Measurements from ENCODE around the gene DPYD. TPM values are rescaled to one million over a fixed set of nuclear protein-coding genes. Genes with fewer than 3 reads are reported as not detected.
"Not testable (repeated sequence)": the region's sequence is repeated elsewhere in the genome, so short reads cannot be mapped to it uniquely, and the experiment has no call there.

DPYD gene
- polyA plus RNA-seq, 1 of the 3 experiments (the other 2 are of a cell fraction) = 23.0 TPM

GRCh38 chr1:97243973-97244560, 676.8 kb downstream of the DPYD start (continued):
- peak; percentile 69 for TF ChIP-seq CTCF (IDR thresholded peaks at IDR 0.05)
- no peak for TF ChIP-seq CHD2 (IDR thresholded peaks at IDR 0.05; ENCODE audit: low read length, partially characterized antibody)
- no peak for TF ChIP-seq EZH2phosphoT487 (IDR thresholded peaks at IDR 0.05; ENCODE audit: borderline replicate concordance, low read depth)
- no peak for TF ChIP-seq RXRA (IDR thresholded peaks at IDR 0.05; ENCODE audit: borderline replicate concordance, low read depth)
- no peak for TF ChIP-seq SIN3A (IDR thresholded peaks at IDR 0.05; ENCODE audit: borderline replicate concordance, low read depth, low read length)

GRCh38 chr1:97238816-97239215, 682.0 kb downstream of the DPYD start:
- Histone ChIP-seq H2AFZ (ENCODE audit: low read depth) (no peak overlapping the region), H3K9me3 (no peaks in the 10 kb centered on the region), H3K9me2 (no peaks in the 10 kb centered on the region), H3K27ac (ENCODE audit: low read depth in 2 of 2, low read length in 1 of 2) (no peak overlapping the region), H3K4me2 (no peak overlapping the region), H3K9ac (no peak overlapping the region), H3F3A (replicated peaks; ENCODE audit: insufficient read depth) (peaks cover 5% of the 10 kb centered on the region), H3K79me2 (ENCODE audit: insufficient read depth) (no peaks in the 10 kb centered on the region), H3K36me3 (replicated peaks in 1 of 2; ENCODE audit: control insufficient read depth in 1 of 2, insufficient read depth in 2 of 2, low read length in 1 of 2) (peaks cover 2 to 7% of the 10 kb centered on the region in 2 experiments), H4K20me1 (ENCODE audit: insufficient read depth) (no peaks in the 10 kb centered on the region), H3K27me3 (ENCODE audit: insufficient read depth) (no peaks in the 10 kb centered on the region), H3K4me1 (ENCODE audit: control insufficient read depth in 1 of 2, insufficient read depth in 2 of 2, low read depth in 1 of 2, low read length in 1 of 2) (no peaks in the 10 kb centered on the region), H3K4me3 (ENCODE audit: low read depth in 2 of 2, low read length in 1 of 2) (no peak overlapping the region)
- ChIA-PET CTCF (no interaction called here), POLR2A (no interaction called here)
- TF ChIP-seq MEF2A (IDR thresholded peaks at IDR 0.05; ENCODE audit: borderline replicate concordance, low read depth) (no peak), RCOR1 (IDR thresholded peaks at IDR 0.05; ENCODE audit: low read length) (no peak), REST (IDR thresholded peaks at IDR 0.05; ENCODE audit: low read depth, low read length) (no peak), NRF1 (IDR thresholded peaks at IDR 0.05; ENCODE audit: low read depth, low read length) (no peak), RXRA (IDR thresholded peaks at IDR 0.05; ENCODE audit: borderline replicate concordance, low read depth) (no peak), EZH2phosphoT487 (IDR thresholded peaks at IDR 0.05; ENCODE audit: borderline replicate concordance, low read depth) (no peak), ELF1 (IDR thresholded peaks at IDR 0.05) (no peak), POLR2AphosphoS5 (IDR thresholded peaks at IDR 0.05; ENCODE audit: low read depth, low read length) (no peak), TEAD4 (IDR thresholded peaks at IDR 0.05; ENCODE audit: borderline replicate concordance, insufficient read depth) (no peak), EP300 (IDR thresholded peaks at IDR 0.05; ENCODE audit: borderline replicate concordance in 1 of 2, low read depth in 1 of 2, low read length in 1 of 2) (no peak), JUND (IDR thresholded peaks at IDR 0.05) (no peak), ZBTB33 (IDR thresholded peaks at IDR 0.05; ENCODE audit: borderline replicate concordance, low read depth) (no peak), CHD2 (IDR thresholded peaks at IDR 0.05; ENCODE audit: low read length, partially characterized antibody) (no peak)
- WGBS (ENCODE audit: low lambda C conversion rate) = 90% methylated on average over 3 of the region's 3 CpGs
- DNase-seq = no peak

- H3K79me2 ChIP-seq (ENCODE audit: insufficient read depth); H3K27ac ChIP-seq (ENCODE audit: low read depth in 2 of 2, low read length in 1 of 2); H3F3A ChIP-seq (replicated peaks; ENCODE audit: insufficient read depth); POLR2A ChIA-PET; H3K4me2 ChIP-seq; H4K20me1 ChIP-seq (ENCODE audit: insufficient read depth); H3K4me1 ChIP-seq (ENCODE audit: control insufficient read depth in 1 of 2, insufficient read depth in 2 of 2, low read depth in 1 of 2, low read length in 1 of 2); H2AFZ ChIP-seq (ENCODE audit: low read depth); H3K4me3 ChIP-seq (ENCODE audit: low read depth in 2 of 2, low read length in 1 of 2); H3K27me3 ChIP-seq (ENCODE audit: insufficient read depth); H3K9me2 ChIP-seq; H3K9ac ChIP-seq; DNase-seq; H3K9me3 ChIP-seq: not testable (repeated sequence)
- CTCF ChIA-PET = interaction anchor here (1.2 to 1.5 kb wide), 2 partner anchors 10 to 13 kb away, joined by 3 to 6 read pairs; no protein-coding TSS in a partner anchor
- peaks cover 10 to 26% of the 10 kb centered on the region in 2 experiments for H3K36me3 ChIP-seq (replicated peaks in 1 of 2; ENCODE audit: control insufficient read depth in 1 of 2, insufficient read depth in 2 of 2, low read length in 1 of 2)
- WGBS (ENCODE audit: low lambda C conversion rate) = 96% methylated on average over 2 of the region's 2 CpGs
These were observed 689.5 kb downstream of the DPYD start for GRCh38 chr1:97231354-97231753.
